IMR-90 (cell line): ENCODE data around the gene RPL10A. TPM values are rescaled to one million over a fixed set of nuclear protein-coding genes. Genes with fewer than 3 reads are reported as not detected.
A peak's percentile ranks its signal among the peaks of the same experiment; 100 is the strongest.

ENCODE experiments used
- ATAC-seq: fragments of 200-7000 bp; cut with Tn5 transposase; 2 replicates; pipeline ENCODE4 v1.9.1; 2020; ENCODE audit warnings: low read depth, mild to moderate bottlenecking, moderate library complexity
- BruUV-seq: library from RNA; stranded (reverse); fragments of 400-500 nt; replicated peaks from 2 replicates; lab custom pipeline; 2021; lab: Mats Ljungman, UMichigan
- CTCF ChIA-PET: fragments of 300-600 bp; formaldehyde crosslinking; extraction: SDS; loops from one replicate; lab custom pipeline; 2021; ENCODE audit warnings: antibody characterized with exemption; lab: Yijun Ruan, JAX
- POLR2A ChIA-PET: fragments of 300-600 bp; sonication (Branson Sonifier 250); formaldehyde crosslinking; loops from one replicate; lab custom pipeline; 2022; ENCODE audit warnings: antibody characterized with exemption; ENCODE audit not compliant: unreplicated experiment; lab: Charles Lee
- DNase-seq: peaks from one replicate; pipeline ENCODE4 v3.0.0; 2013
- H2AFZ ChIP-seq: replicated peaks from 2 replicates; pipeline ENCODE3; 2013; ENCODE audit warnings: low read length, mild to moderate bottlenecking; ENCODE audit not compliant: poor library complexity
- H2AK5ac ChIP-seq: 2 replicates; pipeline ENCODE4 v1.6.1; 2013; ENCODE audit warnings: low read depth, low read length, inconsistent platforms
- H2AK9ac ChIP-seq: replicated peaks from 2 replicates; pipeline ENCODE3; 2013; ENCODE audit warnings: mild to moderate bottlenecking, low read depth, low read length, moderate library complexity; ENCODE audit not compliant: poor library complexity
- H2BK120ac ChIP-seq: 2 replicates; pipeline ENCODE4 v1.6.1; 2013; ENCODE audit warnings: low read depth, low read length, inconsistent platforms
- H2BK15ac ChIP-seq: 3 replicates; pipeline ENCODE4 v1.6.1; 2013; ENCODE audit warnings: low read depth, low read length, inconsistent platforms
- H2BK20ac ChIP-seq: 2 replicates; pipeline ENCODE4 v1.6.1; 2013; ENCODE audit warnings: low read depth, mild to moderate bottlenecking, inconsistent platforms, low read length, moderate library complexity
- H2BK5ac ChIP-seq: 2 replicates; pipeline ENCODE4 v1.6.1; 2013; ENCODE audit warnings: mild to moderate bottlenecking, low read depth, low read length, inconsistent platforms; ENCODE audit not compliant: poor library complexity, severe bottlenecking
- H3K14ac ChIP-seq: replicated peaks from 2 replicates; pipeline ENCODE4 v1.6.1; 2013; ENCODE audit warnings: low read depth, low read length, inconsistent platforms
- H3K18ac ChIP-seq: 2 replicates; pipeline ENCODE4 v1.6.1; 2013; ENCODE audit warnings: low read depth, low read length, control low read depth
- H3K23ac ChIP-seq: 2 replicates; pipeline ENCODE4 v1.6.1; 2013; ENCODE audit warnings: low read depth, low read length, inconsistent platforms
- H3K27ac ChIP-seq: 2 replicates; pipeline ENCODE4 v1.5.1; 2013; ENCODE audit warnings: mild to moderate bottlenecking, control low read depth, low read length; ENCODE audit not compliant: insufficient read depth
- H3K27me3 ChIP-seq: 2 replicates; pipeline ENCODE4 v1.6.1; 2013; ENCODE audit warnings: low read length; ENCODE audit not compliant: control insufficient read depth, insufficient read depth
- H3K36me3 ChIP-seq: 2 replicates; pipeline ENCODE4 v1.6.1; 2013; ENCODE audit warnings: low read length, mixed read lengths; ENCODE audit not compliant: control insufficient read depth, insufficient read depth
- H3K4ac ChIP-seq: 2 replicates; pipeline ENCODE4 v1.6.1; 2013; ENCODE audit warnings: low read depth, low read length, inconsistent platforms
- H3K4me1 ChIP-seq: 2 replicates; pipeline ENCODE4 v1.6.1; 2013; ENCODE audit warnings: low read length, mixed read lengths; ENCODE audit not compliant: control insufficient read depth, insufficient read depth
- H3K4me2 ChIP-seq: 2 replicates; pipeline ENCODE4 v1.6.1; 2013; ENCODE audit warnings: low read depth, mild to moderate bottlenecking, control low read depth, low read length, moderate library complexity
- H3K4me3 ChIP-seq: 2 replicates; pipeline ENCODE4 v1.5.1; 2013; ENCODE audit warnings: low read depth, mild to moderate bottlenecking, control low read depth, low read length, moderate library complexity; ENCODE audit not compliant: insufficient read depth
- H3K56ac ChIP-seq: 2 replicates; pipeline ENCODE4 v1.6.1; 2013; ENCODE audit warnings: low read length, inconsistent platforms; ENCODE audit not compliant: insufficient read depth; ENCODE audit errors: extremely low read depth
- H3K79me1 ChIP-seq, 2 experiments: 2 replicates each; pipeline ENCODE4 v1.6.1; 2013; ENCODE audit warnings: low read length in 2 of 2, inconsistent platforms in 1 of 2, low read depth in 1 of 2
- H3K9ac ChIP-seq: 2 replicates; pipeline ENCODE4 v1.6.1; 2013; ENCODE audit warnings: low read depth, low read length, control low read depth
- H3K9me1 ChIP-seq: 2 replicates; pipeline ENCODE4 v1.6.1; 2013; ENCODE audit warnings: low read length, inconsistent platforms; ENCODE audit not compliant: insufficient read depth
- H3K9me3 ChIP-seq: 2 replicates; pipeline ENCODE4 v1.6.1; 2013; ENCODE audit warnings: low read length; ENCODE audit not compliant: control insufficient read depth, insufficient read depth
- H4K20me1 ChIP-seq: 2 replicates; pipeline ENCODE4 v1.6.1; 2013; ENCODE audit warnings: low read length, inconsistent platforms; ENCODE audit not compliant: insufficient read depth
- H4K5ac ChIP-seq: 2 replicates; pipeline ENCODE4 v1.6.1; 2013; ENCODE audit warnings: mild to moderate bottlenecking, low read depth, low read length, control low read depth
- H4K8ac ChIP-seq, 2 experiments: 2 replicates each; pipeline ENCODE4 v1.6.1; 2013; ENCODE audit warnings: low read depth in 2 of 2, low read length in 2 of 2, control low read depth in 1 of 2, inconsistent platforms in 1 of 2
- H4K91ac ChIP-seq: 2 replicates; pipeline ENCODE4 v1.6.1; 2013; ENCODE audit warnings: low read depth, low read length, inconsistent platforms; ENCODE audit not compliant: insufficient read depth
- BHLHE40 ChIP-seq: fragments of 150-350 bp; IDR thresholded peaks from 2 replicates; pipeline ENCODE4 v1.6.1; 2016; ENCODE audit warnings: mild to moderate bottlenecking, low read depth, low read length
- CEBPB ChIP-seq: IDR thresholded peaks from 2 replicates; pipeline ENCODE4 v1.6.1; 2012; ENCODE audit warnings: low read depth, low read length, improper control_type of control experiment
- CTCF ChIP-seq: conservative IDR thresholded peaks from 2 replicates; pipeline ENCODE4 v1.5.1; 2012; ENCODE audit warnings: mild to moderate bottlenecking, low read depth, low read length, improper control_type of control experiment
- MAFK ChIP-seq: IDR thresholded peaks from 2 replicates; pipeline ENCODE4 v1.6.1; 2012; ENCODE audit warnings: low read depth, low read length, improper control_type of control experiment
- MAZ ChIP-seq: IDR thresholded peaks from 2 replicates; pipeline ENCODE4 v1.6.1; 2012; ENCODE audit warnings: low read depth, mild to moderate bottlenecking, low read length, improper control_type of control experiment, moderate library complexity, borderline replicate concordance
- MXI1 ChIP-seq: IDR thresholded peaks from 2 replicates; pipeline ENCODE4 v1.6.1; 2012; ENCODE audit warnings: low read depth, mild to moderate bottlenecking, low read length, moderate library complexity, borderline replicate concordance
- POLR2A ChIP-seq: IDR thresholded peaks from 2 replicates; pipeline ENCODE4 v1.6.1; 2012; ENCODE audit warnings: mild to moderate bottlenecking, low read depth, low read length
- RCOR1 ChIP-seq: IDR thresholded peaks from 2 replicates; pipeline ENCODE4 v1.6.1; 2012; ENCODE audit warnings: mild to moderate bottlenecking, low read length, improper control_type of control experiment; ENCODE audit not compliant: insufficient replicate concordance
- RFX5 ChIP-seq: IDR thresholded peaks from 2 replicates; pipeline ENCODE4 v1.8.0; 2012; ENCODE audit warnings: low read depth, mild to moderate bottlenecking, low read length, moderate library complexity
- SMC3 ChIP-seq: fragments of 150-350 bp; IDR thresholded peaks from 2 replicates; pipeline ENCODE4 v1.6.1; 2016; ENCODE audit warnings: low read depth, mild to moderate bottlenecking, antibody characterized with exemption, low read length, moderate library complexity
- WGBS, 2 experiments: methylation state at CpG; one replicate each; pipeline versions ENCODE4 v1.1.5 to v1.1.7; 2013; ENCODE audit warnings: missing lambda C conversion rate in 2 of 2; ENCODE audit not compliant: insufficient read length in 1 of 2; ENCODE audit errors: extremely low coverage in 2 of 2; 5-methylcytosine and 5-hydroxymethylcytosine counted together
- dilution Hi-C: fragments of 300-500 bp; cut with HindIII; formaldehyde crosslinking; loops from one replicate; pipeline ENCODE4 v1.14.3; 2018; ENCODE audit warnings: low sequenced_read_pairs; ENCODE audit not compliant: unreplicated experiment
- in situ Hi-C: fragments of 300-500 bp; cut with MboI; formaldehyde crosslinking; loops from 3 replicates; pipeline ENCODE4 v1.14.3; 2019; ENCODE audit warnings: low sequenced_read_pairs, inconsistent platforms, mixed read lengths
- intact Hi-C: fragments of 100-400 bp; cut with micrococcal nuclease; formaldehyde crosslinking; loops from 2 replicates; pipeline ENCODE4 v1.10.0; 2022
- polyA plus RNA-seq, 3 experiments: library from polyadenylated mRNA; depleted of rRNA; stranded (reverse); fragments of >200 nt; gene quantifications; 2 replicates each; pipeline ENCODE4 v1.2.3, GENCODE V29; 2012; ENCODE audit warnings: low replicate concordance in 1 of 3
- total RNA-seq: library from RNA; depleted of rRNA; stranded (reverse); fragments of >200 nt; gene quantifications from 2 replicates; pipeline ENCODE4 v1.2.3, GENCODE V29; 2012
- TF ChIP-seq, protein P1 (sequence below): fragments of 150-350 bp; IDR thresholded peaks from 2 replicates; pipeline ENCODE4 v1.6.1; 2016; ENCODE audit warnings: low read depth, mild to moderate bottlenecking, low read length, moderate library complexity, borderline replicate concordance

RPL10A gene
- total and polyA plus RNA-seq, 2 of the 4 experiments (the other 2 are of a cell fraction), result 2,310 to 3,153 TPM

DNA sequence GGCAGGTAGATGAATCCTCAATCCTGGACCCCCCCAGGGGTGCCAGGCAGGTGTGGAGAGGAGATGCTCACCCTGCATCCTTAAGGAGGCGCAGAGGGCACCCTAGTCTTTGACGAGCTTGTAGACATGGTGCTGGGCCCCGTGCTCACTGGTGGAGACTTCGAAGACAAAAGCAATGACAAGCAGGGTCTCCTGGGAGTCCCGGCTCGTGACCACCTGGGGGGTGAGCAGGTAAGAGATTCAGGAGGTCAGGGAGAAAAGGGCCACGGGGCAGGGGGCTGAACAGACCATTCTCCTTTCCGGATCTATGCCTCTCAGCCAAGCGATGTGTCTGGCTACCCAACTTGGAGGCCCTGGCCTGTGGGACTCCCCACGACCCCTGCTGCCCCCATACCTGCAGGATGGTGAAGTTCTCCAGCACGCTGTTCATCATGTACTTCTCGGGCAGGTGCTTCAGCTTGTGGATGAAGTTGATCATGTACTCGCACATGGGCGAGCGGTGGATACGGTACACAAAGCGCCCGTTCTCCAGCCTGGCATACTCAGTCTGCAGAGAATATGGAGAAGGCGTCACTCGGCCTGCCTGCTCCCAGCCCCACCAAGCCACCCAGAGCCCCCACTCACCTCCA lies 6.9 kb downstream of the RPL10A start:
- no peak overlapping the region for H4K5ac ChIP-seq
- H4K91ac ChIP-seq, result no peak overlapping the region
- DNase-seq (no peak), ATAC-seq (no peak)
- no peak overlapping the region for H4K8ac ChIP-seq
- H2AK9ac ChIP-seq, result peak overlapping the region; percentile 42
- H2BK5ac ChIP-seq, result no peak overlapping the region
- H3K4me3 ChIP-seq, result no peak overlapping the region
- BruUV-seq, result no TSS peak
- WGBS, 2 experiments, result 100% methylated on average over 3 of the region's 20 CpGs; no CpG with 5 or more reads in 1 of the 2 experiments
- H2AFZ ChIP-seq, result no peak overlapping the region
- POLR2A ChIA-PET, result no interaction called here
- H3K4ac ChIP-seq, result no peak overlapping the region
- H3K9me3 ChIP-seq, result no peaks in the 10 kb centered on the region
- H2BK120ac ChIP-seq, result no peak overlapping the region
- no peak overlapping the region for H3K9ac ChIP-seq
- H2BK20ac ChIP-seq, result no peak overlapping the region
- no peak overlapping the region for H3K23ac ChIP-seq
- H3K79me1 ChIP-seq, result peaks cover 5 to 42% of the 10 kb centered on the region in 2 experiments; a peak in 3 of 4 replicates
- H3K27me3 ChIP-seq, result no peaks in the 10 kb centered on the region
- in situ Hi-C loops (no loop called here), dilution Hi-C loops (no loop called here), intact Hi-C loops (no loop called here)
- TF ChIP-seq, protein P1, sequence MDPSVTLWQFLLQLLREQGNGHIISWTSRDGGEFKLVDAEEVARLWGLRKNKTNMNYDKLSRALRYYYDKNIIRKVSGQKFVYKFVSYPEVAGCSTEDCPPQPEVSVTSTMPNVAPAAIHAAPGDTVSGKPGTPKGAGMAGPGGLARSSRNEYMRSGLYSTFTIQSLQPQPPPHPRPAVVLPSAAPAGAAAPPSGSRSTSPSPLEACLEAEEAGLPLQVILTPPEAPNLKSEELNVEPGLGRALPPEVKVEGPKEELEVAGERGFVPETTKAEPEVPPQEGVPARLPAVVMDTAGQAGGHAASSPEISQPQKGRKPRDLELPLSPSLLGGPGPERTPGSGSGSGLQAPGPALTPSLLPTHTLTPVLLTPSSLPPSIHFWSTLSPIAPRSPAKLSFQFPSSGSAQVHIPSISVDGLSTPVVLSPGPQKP, result no peak
- no peak for TF ChIP-seq RFX5
- TF ChIP-seq MAFK, result no peak
- no peak for TF ChIP-seq POLR2A
- no peak for TF ChIP-seq RCOR1
- TF ChIP-seq BHLHE40, result no peak
- TF ChIP-seq CTCF, result no peak
- TF ChIP-seq MAZ, result no peak
- no peak for TF ChIP-seq CEBPB
- no peak for TF ChIP-seq SMC3
- TF ChIP-seq MXI1, result no peak
- peaks cover 6% of the 10 kb centered on the region for H3K4me1 ChIP-seq
- 0 out of 2 replicates have a peak, but pooled peaks cover 6% of the 10 kb centered on the region for H3K9me1 ChIP-seq
- peaks cover 56% of the 10 kb centered on the region for H4K20me1 ChIP-seq
- H2BK15ac ChIP-seq, result no peak overlapping the region
- no peak overlapping the region for H3K4me2 ChIP-seq
- CTCF ChIA-PET, result no interaction called here
- no peak overlapping the region for H3K14ac ChIP-seq
- H2AK5ac ChIP-seq, result no peak overlapping the region
- peaks cover 63% of the 10 kb centered on the region for H3K36me3 ChIP-seq
- no peak overlapping the region for H3K27ac ChIP-seq
- no peak overlapping the region for H3K56ac ChIP-seq
- no peak overlapping the region for H3K18ac ChIP-seq
